Spleen (tissue), 11 donors: Measurements from ENCODE around the gene PTPN6. TPM values are rescaled to one million over a fixed set of nuclear protein-coding genes. Genes with fewer than 3 reads are reported as not detected.

Experiments used
- DNase-seq: peaks from one replicate; pipeline ENCODE4 v3.0.0-alpha.2; 2020
- H3K27ac ChIP-seq, 8 donors: fragments of 200-600 bp; sonication (generic) in 7 of 8; 1 replicate in 4 of 8; 2 replicates in 4 of 8; pipeline versions ENCODE4 v1.5.0 to v1.8.0; 2016 to 2021; ENCODE audit warnings: inconsistent platforms in 4 of 8, mild to moderate bottlenecking in 4 of 8, moderate library complexity in 1 of 8
- H3K27me3 ChIP-seq, 7 donors: fragments of 200-600 bp; sonication (generic) in 6 of 7; replicated peaks in 1 of 7; 1 replicate in 4 of 7; 2 replicates in 3 of 7; pipeline versions ENCODE4 v1.5.0 to v1.8.0; 2016 to 2021; ENCODE audit warnings: inconsistent platforms in 3 of 7, mild to moderate bottlenecking in 1 of 7
- H3K36me3 ChIP-seq, 6 donors: fragments of 200-600 bp; sonication (generic) in 5 of 6; 1 replicate in 4 of 6; 2 replicates in 2 of 6; pipeline versions ENCODE4 v1.5.0 to v1.8.0; 2016 to 2021; ENCODE audit warnings: inconsistent platforms in 2 of 6
- H3K4me1 ChIP-seq, 6 donors: fragments of 200-600 bp; sonication (generic) in 5 of 6; 1 replicate in 3 of 6; 2 replicates in 3 of 6; pipeline versions ENCODE4 v1.5.0 to v1.8.0; 2016 to 2021; ENCODE audit warnings: inconsistent platforms in 3 of 6
- H3K4me3 ChIP-seq, 8 donors: fragments of 200-600 bp; sonication (generic) in 7 of 8; 1 replicate in 4 of 8; 2 replicates in 4 of 8; pipeline versions ENCODE4 v1.5.0 to v1.8.0; 2016 to 2021; ENCODE audit warnings: inconsistent platforms in 4 of 8, mild to moderate bottlenecking in 4 of 8, moderate library complexity in 2 of 8
- H3K9me3 ChIP-seq, 8 donors: fragments of 200-600 bp; sonication (generic) in 7 of 8; 1 replicate in 4 of 8; 2 replicates in 4 of 8; pipeline versions ENCODE4 v1.5.0 to v1.8.0; 2016 to 2021; ENCODE audit warnings: inconsistent platforms in 4 of 8
- POLR2A ChIP-seq, 3 donors: fragments of 450-650 bp; IDR thresholded peaks; one replicate each; pipeline ENCODE4 v1.5.1; 2017; ENCODE audit warnings: antibody characterized with exemption in 3 of 3, mild to moderate bottlenecking in 1 of 3
- POLR2AphosphoS5 ChIP-seq, 3 donors: sonication (generic); formaldehyde crosslinking; IDR thresholded peaks; one replicate each; pipeline ENCODE4 v1.5.1; 2017; ENCODE audit warnings: antibody characterized with exemption in 3 of 3
- WGBS, 5 donors: extraction: QIAGEN DNeasy Blood & Tissue Kit in 3 of 5; methylation state at CpG; one replicate each; pipeline versions ENCODE4 v1.1.5 to v1.1.7; 2013 to 2018; 5-methylcytosine and 5-hydroxymethylcytosine counted together
- intact Hi-C: fragments of 100-400 bp; cut with DNase I; formaldehyde crosslinking; loops from one replicate; pipeline ENCODE4 v1.15.0; 2023; ENCODE audit warnings: low total_unique reads
- polyA plus RNA-seq, 3 donors: library from polyadenylated mRNA; stranded (reverse); fragments of 200-250 nt; gene quantifications; one replicate each; pipeline ENCODE4 v1.2.1, GENCODE V29; 2013
- total RNA-seq, 7 donors: library from RNA; depleted of rRNA in 3 of 7; stranded (reverse); fragments of >200 nt in 3 of 7; fragmentation: NEBNext Ultra II Directional in 4 of 7; extraction: Animal tissue kit (Norgen Biotek cat#: 25700) in 4 of 7; gene quantifications; one replicate each; pipeline versions ENCODE4 v1.1.0 to v1.2.1, GENCODE V29; 2016 to 2021
- TF ChIP-seq, protein P1 (sequence below), 11 experiments: fragments of 200-600 bp in 7 of 11; fragments of 450-650 bp in 4 of 11; sonication (generic) in 4 of 11; IDR thresholded peaks in 8 of 11; conservative IDR thresholded peaks in 3 of 11; 1 replicate in 7 of 11; 2 replicates in 4 of 11; pipeline versions ENCODE4 v1.4.0 to v1.8.0; 2016 to 2021; ENCODE audit warnings: antibody characterized with exemption in 11 of 11, inconsistent platforms in 4 of 11, mild to moderate bottlenecking in 1 of 11
- donor health status: healthy with polysubstance abuse.
- donor health status: DM: no; HTN: no; CAD: no; lungs with moderate emphysema.
- donor health status: DM: no; HTN: no; CAD: no.
- donor health status: Bipolar disorder and iron deficiency.
- donor health status: healthy.
- donor health status: DM: no; HTN: no; CAD: no.
- donor health status: DM: yes; HTN: yes; CAD: no.

PTPN6 gene
- total and polyA plus RNA-seq, 10 donors, result 314 to 713 (median 426) TPM

DNA sequence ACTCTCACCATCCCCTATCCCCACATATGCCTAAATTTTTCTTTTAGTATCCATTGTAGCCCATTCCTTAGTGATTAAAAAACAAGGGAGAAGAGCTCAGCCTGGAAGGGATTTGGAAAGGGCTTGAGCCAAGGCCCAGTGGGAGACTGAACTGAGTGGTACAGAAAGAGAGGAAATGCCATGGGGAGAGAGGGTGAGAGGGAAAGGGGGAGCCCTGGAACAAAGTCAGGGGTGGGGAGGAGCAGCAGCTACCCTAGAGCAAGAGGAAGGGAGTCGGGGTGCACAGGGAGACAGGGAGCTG, 26.0 kb upstream of the PTPN6 start:
- WGBS, 5 donors, result 46 to 78% (median 62%) methylated on average over 1 of the region's 1 CpG

DNA sequence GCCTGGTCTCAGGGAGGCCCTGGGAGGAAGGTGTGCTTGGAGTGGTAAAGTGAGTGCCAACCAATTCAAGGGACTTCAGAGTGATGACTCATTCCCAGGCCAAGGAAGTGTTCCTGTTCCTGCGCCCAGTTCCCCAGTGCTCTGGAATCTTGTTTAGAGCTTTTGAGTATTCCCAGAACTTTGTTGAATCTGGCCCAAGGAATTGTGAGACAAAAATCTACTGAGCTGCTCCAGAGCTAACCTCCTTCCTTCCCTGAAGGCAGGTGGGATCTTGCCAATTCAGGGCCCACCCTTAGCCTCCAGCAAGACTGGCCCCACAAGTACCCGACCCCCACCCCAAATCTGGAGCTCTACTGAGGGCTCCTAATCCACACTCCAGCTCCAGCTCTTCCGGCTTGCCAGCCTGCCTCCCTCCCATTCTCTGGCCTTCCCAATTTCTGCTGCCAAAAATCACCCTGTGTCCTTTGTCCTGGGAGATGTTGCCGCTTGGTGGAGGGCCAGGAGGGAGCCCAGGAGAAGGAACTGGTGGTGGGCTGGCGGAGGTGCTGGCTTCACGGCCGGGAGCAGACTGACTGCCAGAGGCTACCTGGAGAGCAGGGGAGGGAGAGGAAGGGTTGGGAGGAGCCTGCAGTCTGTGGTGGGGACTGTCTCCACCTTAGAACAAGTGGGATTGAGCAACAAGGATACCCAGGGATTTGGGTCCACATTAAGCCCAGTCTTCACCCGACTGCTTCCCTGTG, 25.4 kb upstream of the PTPN6 start:
- H3K27me3 ChIP-seq, result peaks cover 0 to 18% (median 0%) of the 10 kb centered on the region in 7 donors
- H3K36me3 ChIP-seq, result peaks cover 0 to 7% (median 0%) of the 10 kb centered on the region in 6 donors
- peaks cover 20 to 88% (median 79%) of the 10 kb centered on the region in 6 donors for H3K4me1 ChIP-seq
- H3K4me3 ChIP-seq, result peak overlapping the region in 5 of 8 donors; percentile 5 to 85 (median 61)
- 50 to 67% (median 60%) methylated on average over 8 of the region's 8 CpGs for WGBS, 5 donors
- TF ChIP-seq, protein P1, sequence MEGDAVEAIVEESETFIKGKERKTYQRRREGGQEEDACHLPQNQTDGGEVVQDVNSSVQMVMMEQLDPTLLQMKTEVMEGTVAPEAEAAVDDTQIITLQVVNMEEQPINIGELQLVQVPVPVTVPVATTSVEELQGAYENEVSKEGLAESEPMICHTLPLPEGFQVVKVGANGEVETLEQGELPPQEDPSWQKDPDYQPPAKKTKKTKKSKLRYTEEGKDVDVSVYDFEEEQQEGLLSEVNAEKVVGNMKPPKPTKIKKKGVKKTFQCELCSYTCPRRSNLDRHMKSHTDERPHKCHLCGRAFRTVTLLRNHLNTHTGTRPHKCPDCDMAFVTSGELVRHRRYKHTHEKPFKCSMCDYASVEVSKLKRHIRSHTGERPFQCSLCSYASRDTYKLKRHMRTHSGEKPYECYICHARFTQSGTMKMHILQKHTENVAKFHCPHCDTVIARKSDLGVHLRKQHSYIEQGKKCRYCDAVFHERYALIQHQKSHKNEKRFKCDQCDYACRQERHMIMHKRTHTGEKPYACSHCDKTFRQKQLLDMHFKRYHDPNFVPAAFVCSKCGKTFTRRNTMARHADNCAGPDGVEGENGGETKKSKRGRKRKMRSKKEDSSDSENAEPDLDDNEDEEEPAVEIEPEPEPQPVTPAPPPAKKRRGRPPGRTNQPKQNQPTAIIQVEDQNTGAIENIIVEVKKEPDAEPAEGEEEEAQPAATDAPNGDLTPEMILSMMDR (IDR thresholded peaks at IDR 0.05 in 8 of 11, conservative IDR thresholded peaks at IDR 0.05 in 3 of 11), result peak in 1 of 11 experiments; percentile 7
- TF ChIP-seq POLR2A (IDR thresholded peaks at IDR 0.05) (no peak), POLR2AphosphoS5 (IDR thresholded peaks at IDR 0.05) (peak; percentile 23 to 51 (median 49))
- H3K27ac ChIP-seq, result peak overlapping the region; percentile 77 to 96 (median 90)
- DNase-seq, result peak; percentile 74
- H3K9me3 ChIP-seq, result no peaks in the 10 kb centered on the region
- intact Hi-C loops, result no loop called here

More for the DNA sequence above, 26.0 kb upstream of the PTPN6 start:
- TF ChIP-seq, protein P1 (IDR thresholded peaks at IDR 0.05 in 8 of 11, conservative IDR thresholded peaks at IDR 0.05 in 3 of 11), result no peak
- TF ChIP-seq POLR2AphosphoS5 (IDR thresholded peaks at IDR 0.05), result no peak
- no peak for TF ChIP-seq POLR2A (IDR thresholded peaks at IDR 0.05)
- peaks cover 0 to 18% (median 0%) of the 10 kb centered on the region in 7 donors for H3K27me3 ChIP-seq
- peaks cover 20 to 83% (median 76%) of the 10 kb centered on the region in 6 donors for H3K4me1 ChIP-seq
- H3K4me3 ChIP-seq, result no peak overlapping the region
- intact Hi-C loops, result no loop called here
- no peak for DNase-seq
- peaks cover 0 to 7% (median 0%) of the 10 kb centered on the region in 6 donors for H3K36me3 ChIP-seq
- H3K27ac ChIP-seq, result peak overlapping the region in 7 of 8 donors; percentile 86 to 96 (median 91)
- H3K9me3 ChIP-seq, result no peaks in the 10 kb centered on the region

DNA sequence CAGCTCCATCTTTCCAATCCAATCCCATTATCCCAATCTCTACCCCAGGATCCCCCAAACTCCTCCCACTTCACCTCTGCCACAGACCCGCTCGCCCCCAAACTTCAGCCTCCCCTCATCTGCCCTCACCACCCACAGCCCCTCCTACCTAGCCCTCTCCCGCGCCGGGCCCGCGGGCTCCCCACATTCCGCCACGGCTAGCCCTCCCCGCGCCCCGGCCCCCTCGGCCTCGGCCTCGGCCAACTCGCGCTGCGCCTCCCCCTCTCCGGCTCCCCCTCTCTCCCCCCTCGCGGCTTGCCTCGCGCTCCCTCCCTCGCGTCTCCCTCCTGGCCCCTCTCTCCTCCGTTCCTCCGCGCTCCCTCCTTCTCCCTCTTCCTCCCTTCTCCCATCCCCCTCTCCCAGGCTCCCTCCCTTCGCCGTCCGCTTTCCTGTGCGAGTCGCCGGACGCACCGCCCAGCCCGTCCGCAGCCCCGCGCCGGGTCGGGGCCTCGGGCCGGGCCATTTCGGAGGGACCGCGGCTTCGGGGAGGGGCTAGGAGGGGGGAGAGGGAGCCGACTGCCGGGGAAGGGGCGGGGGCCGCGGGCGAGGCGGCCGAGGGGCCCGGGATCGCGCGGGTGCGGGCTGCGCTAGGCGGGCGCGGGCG, 23.7 kb upstream of the PTPN6 start, which contains the start of gene ATN1:
Gene ATN1 (plus strand): TSS at position 581 of the 643 bp plus-strand sequence. CDS start 6,043 bp downstream, outside the sequence.
- intact Hi-C loops, result no loop called here
- Histone ChIP-seq H3K27ac (peak within 1 kb of the TSS; percentile 77 to 96 (median 90)), H3K36me3 (no peaks in the 10 kb centered on the region), H3K4me1 (peaks cover 25 to 94% (median 78%) of the 10 kb centered on the region in 6 donors), H3K4me3 (peak within 1 kb of the TSS; percentile 47 to 85 (median 58)), H3K9me3 (no peaks in the 10 kb centered on the region), H3K27me3 (peaks cover 0 to 18% (median 0%) of the 10 kb centered on the region in 7 donors)
- TF ChIP-seq, protein P1 (IDR thresholded peaks at IDR 0.05 in 8 of 11, conservative IDR thresholded peaks at IDR 0.05 in 3 of 11), result no peak
- TF ChIP-seq POLR2AphosphoS5 (IDR thresholded peaks at IDR 0.05), result peak; percentile 85 to 89 (median 89)
- peak; percentile 90 for DNase-seq
- WGBS, 5 donors, result 0 to 1% (median 0%) methylated on average over 38 to 66 of the region's 66 CpGs
